Sciatic nerve (tissue), 2 donors: ENCODE measurements around the gene PPP1R12B. TPM values are rescaled to one million over a fixed set of nuclear protein-coding genes. Genes with fewer than 3 reads are reported as not detected.
"Not testable (repeated sequence)": the region's sequence is repeated elsewhere in the genome, so short reads cannot be mapped to it uniquely, and the experiment has no call there.

Experiments
- ATAC-seq: fragments of 200-7000 bp; cut with Tn5 transposase; one replicate; pipeline ENCODE4 v1.9.1; 2020; ENCODE audit warnings: mild to moderate bottlenecking, moderate library complexity
- DNase-seq: peaks from one replicate; pipeline ENCODE4 v3.0.0-alpha.2; 2020; ENCODE audit warnings: low spot score
- intact Hi-C: fragments of 100-400 bp; cut with DNase I; formaldehyde crosslinking; loops from one replicate; pipeline ENCODE4 v1.14.2; 2022
- total RNA-seq: library from RNA; stranded (reverse); fragmentation: NEBNext Ultra II Directional; extraction: Animal tissue kit (Norgen Biotek cat#: 25700); gene quantifications from one replicate; pipeline ENCODE4 v1.2.1, GENCODE V29; 2021
- donor health status: DM: no; HTN: no; CAD: no.
- donor health status: DM: no; HTN: no; CAD: no.

PPP1R12B gene
- total RNA-seq, 1 donor from 2014 or later, result 271 TPM

DNA sequence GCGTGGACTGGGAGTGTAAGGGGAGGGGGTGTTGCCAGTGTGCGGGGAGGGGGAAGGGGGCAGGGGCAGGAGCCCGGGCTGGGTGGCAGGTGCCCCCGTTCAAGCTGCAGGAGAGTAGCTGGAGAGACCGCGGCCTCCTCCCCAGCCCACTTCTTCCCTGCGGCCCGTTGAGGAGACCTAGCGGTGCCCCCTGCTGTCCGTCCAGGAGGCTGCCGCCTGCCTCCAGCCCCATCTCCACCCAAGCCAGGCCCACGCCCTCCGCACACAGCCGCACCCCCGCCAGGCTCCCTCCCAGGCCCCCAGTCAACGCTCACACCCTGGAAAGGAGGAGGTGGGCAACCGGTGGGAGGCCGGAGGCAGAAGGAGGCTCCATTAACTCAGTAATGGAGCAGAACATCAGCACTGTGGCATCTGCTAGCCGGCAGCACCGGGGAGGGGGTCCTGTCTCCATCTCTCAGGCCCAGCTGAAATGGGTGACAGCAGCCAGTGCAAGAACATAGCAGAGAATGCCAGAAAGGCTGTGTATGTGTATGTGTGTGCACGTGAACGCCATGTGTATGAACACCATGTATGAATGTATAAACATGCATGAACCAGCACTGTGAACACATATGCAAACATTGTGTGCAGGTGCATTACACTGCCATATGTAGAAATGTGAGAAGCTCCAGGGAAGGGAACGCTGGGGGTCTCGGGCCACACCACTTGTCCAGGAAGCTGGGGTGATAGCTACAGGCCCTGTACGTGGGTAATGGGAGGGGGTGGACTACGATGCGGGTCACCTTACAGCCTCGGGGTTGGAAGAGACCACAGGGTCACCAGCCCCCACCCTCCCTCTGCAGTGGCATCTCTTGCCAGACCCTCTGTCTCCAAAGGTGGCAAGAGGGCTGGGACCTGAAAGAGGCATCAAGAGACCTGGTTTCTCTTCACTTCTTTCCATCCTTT, 277.2 kb downstream of the PPP1R12B start:
- peak; percentile 87 for ATAC-seq
- DNase-seq, result peak; percentile 82

DNA sequence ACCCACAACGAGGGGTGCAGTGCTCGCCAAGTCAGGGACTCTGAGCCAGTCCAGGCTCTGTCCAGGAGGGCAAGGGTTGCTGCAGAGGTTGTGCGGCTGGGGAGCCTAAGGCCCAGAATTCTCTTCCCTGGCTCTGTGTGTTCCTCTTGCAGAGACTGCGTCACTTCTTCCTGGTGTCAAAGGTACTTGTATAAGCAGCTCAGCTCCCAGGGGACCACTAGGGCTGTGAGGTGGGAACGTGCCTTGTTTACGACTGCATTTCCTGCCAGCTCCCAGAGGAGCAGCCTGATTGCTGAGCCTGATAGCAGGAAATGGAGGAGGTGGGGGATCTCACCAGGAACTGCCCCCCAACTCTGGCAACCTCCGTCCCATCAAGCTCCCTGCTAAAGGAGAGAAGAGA, 278.5 kb downstream of the PPP1R12B start:
- intact Hi-C loops, DNase-seq, ATAC-seq: not testable (repeated sequence)

More for the DNA sequence above, 277.2 kb downstream of the PPP1R12B start:
- intact Hi-C loops, result no loop called here

DNA sequence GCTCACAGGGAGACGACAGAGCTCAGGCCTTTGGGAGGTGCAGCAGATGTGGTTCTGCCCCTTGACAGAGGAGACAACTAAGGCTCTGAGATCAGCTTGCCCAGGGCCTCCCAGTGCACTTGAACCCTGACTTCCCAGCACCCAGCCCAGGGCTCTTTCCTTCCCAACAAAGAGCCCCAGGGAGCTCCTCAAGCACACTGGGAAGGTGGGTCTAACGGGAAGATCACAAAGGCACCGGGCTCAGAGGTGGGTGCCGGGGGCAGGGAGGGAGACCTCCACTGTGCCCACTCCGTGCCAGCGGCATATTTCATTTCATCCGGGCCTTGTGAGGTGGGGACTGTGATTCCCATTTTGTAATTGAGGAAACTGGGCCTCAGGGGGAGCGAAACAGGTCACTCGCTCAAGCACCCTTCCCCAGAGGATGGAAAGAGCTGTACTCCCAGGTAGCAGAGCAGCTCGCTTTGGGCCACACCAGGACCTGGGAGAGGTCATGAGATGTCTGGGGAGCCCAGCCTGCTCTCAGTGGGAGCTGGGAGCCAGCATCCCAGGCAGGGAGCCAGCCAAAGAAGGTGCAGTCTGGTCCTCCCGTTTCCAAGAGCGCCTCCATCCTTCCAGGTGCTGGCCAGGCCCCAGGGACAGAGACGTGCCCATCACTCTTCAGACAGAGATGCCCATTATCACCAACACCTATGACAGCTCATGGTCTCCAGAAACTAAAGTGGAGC, 279.5 kb downstream of the PPP1R12B start:
- intact Hi-C loops, result no loop called here
- no peak for ATAC-seq
- no peak for DNase-seq

DNA sequence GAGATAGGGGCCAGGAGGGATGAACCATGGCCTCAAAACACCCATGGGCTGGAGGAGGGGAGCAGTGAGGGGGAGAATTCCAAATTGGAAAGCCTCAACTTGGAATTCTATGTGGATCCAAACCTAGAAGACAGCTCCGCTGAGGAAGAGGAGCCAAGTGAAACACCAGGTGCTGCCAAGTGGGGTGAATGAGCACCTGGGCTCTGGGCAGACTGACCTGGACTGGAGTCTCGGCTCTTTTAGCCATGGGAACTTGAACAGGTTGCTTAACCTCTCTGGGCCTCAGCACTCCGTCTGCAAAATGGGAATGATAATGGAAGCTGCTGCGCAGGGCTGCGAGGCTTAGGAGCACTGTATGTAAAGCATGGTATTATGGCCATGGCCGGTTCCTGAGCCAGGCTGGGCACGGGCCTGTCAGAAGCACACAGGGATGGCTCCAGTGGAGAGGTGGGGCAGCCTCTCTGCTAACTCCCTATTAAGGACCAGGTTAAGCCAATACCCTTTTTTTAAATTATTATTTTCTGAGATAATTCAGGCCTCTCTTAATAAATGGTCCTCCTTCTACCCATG, 280.2 kb downstream of the PPP1R12B start:
- ATAC-seq (no peak), DNase-seq (no peak)
- intact Hi-C loops, result no loop called here

DNA sequence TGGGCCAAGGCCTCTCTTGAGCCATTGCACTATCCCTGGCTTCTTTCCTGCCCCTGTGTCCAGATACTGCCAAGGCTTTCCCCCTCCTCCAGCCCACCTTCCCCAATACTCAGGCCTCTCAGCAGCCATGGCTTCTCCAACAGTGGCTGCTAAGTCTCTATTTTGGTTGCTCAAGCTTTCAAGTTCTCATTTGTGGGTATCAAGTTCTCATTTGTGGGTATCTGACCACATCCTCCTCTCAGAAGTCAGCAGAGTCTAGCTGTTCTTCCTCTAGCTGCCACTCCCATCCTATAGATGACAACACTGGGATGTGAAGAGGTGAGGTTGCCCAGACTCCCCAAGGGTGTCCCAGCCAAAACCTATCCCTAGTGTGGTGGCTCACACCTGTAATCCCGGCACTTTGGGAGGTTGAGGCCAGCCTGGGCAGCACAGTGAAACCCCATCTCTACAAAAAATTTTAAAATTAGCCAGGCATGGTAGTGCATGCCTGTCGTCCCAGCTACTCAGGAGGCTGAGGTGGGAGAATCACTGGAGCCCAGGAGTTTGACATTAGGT, 280.8 kb downstream of the PPP1R12B start:
- intact Hi-C loops, result not testable (repeated sequence)

DNA sequence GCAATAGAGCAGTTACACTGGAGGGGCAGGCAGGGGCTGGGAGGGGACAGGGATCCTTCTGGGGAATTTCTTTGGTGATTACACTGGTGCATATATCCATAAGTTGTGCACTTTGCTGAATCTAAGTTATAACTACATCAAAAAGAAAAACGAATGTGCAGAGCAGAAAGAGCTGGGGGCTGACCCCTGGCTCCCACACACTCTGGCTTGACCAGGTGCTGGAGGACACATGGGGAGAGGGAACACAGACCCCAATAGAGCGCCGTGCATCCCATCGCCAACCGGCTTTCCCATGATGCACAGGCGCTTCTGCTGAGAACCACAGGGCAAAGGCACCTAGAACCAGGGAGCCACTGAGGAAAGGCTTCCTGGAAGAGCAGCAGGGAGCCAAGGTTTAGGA, 281.6 kb downstream of the PPP1R12B start:
- intact Hi-C loops, ATAC-seq, DNase-seq: not testable (repeated sequence)

More for the DNA sequence above, 280.8 kb downstream of the PPP1R12B start:
- not testable (repeated sequence) for DNase-seq, ATAC-seq

DNA sequence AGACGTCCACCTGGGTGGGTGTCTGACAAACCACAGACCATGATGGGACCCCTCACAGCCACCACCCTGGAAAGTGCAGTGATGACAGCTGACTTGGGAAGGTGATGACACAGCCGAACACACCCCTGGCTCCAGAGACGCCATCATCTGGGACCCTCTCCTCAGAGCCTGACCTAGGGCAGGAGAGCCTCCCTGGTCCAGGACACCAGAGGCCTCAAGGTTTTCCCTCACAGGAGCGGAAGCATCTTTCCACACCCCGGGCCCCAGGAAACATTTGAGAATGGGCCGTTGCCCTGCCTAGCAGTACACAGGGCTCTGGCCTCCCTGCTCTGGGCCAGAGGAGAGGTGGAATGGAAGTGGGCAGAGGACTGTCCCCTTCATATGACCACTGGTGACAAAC, 282.0 kb downstream of the PPP1R12B start:
- intact Hi-C loops, result no loop called here

DNA sequence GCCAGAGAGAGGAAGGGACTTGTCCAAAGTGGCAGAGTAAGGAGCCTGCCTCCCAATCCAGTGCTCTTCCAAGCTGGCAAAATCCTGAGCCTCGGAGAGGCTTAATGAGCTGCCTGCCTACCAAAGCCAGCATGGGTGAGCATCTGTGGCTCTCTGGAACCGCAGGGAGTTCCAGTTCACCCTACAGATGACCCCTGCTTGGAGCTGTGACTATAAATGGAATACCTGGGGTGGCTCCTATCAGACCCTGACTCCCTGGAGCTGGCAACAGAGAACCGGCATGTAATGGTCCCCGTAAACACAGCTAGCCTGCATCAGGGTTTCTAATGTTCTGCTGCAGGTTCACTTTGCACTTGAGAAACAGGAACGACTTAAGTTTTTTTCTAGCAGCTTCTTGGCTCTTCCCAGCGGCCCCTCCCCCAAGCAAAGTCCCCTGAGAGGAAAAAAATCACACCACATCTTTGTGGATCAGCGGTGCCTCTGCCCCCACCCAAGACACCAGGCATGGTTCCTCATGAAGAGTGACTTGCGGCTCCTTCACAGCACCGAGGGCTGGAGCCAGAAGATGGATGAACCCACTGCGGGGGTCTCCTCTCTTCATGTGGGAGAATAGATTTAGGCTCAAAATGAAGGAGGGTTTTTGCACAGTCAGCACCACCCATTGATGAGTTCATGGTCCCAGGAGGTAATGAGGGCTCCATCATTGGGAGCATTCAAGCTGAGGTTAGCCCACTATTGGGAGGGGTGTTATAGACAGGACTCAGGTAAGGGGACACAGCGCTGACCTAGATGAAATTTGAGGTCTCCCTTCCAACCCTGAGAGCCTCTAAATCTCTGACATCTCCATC, 282.8 kb downstream of the PPP1R12B start:
- intact Hi-C loops, result no loop called here
- ATAC-seq (no peak), DNase-seq (no peak)

More for the DNA sequence above, 282.0 kb downstream of the PPP1R12B start:
- DNase-seq (no peak), ATAC-seq (no peak)

DNA sequence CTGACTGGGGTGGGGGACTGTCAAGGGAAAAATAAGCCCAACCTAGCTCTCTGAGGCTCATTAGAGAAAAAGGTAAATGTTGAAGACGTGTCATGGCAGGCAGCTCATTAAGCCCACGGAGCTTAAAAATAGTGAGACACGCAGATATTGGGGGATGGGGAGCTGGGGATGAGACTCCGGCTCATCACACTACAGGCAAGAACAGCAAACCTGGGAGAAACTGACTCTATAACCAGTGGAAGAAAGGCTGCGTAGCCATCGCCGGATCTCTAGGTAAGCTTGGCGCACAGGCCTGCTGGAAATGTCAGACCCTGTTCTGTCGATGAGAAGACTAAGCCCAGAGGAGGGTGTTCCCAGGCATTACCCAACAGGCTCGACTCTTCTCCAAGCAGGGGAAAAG, 283.7 kb downstream of the PPP1R12B start:
- ATAC-seq (no peak), DNase-seq (no peak)
- intact Hi-C loops, result no loop called here

DNA sequence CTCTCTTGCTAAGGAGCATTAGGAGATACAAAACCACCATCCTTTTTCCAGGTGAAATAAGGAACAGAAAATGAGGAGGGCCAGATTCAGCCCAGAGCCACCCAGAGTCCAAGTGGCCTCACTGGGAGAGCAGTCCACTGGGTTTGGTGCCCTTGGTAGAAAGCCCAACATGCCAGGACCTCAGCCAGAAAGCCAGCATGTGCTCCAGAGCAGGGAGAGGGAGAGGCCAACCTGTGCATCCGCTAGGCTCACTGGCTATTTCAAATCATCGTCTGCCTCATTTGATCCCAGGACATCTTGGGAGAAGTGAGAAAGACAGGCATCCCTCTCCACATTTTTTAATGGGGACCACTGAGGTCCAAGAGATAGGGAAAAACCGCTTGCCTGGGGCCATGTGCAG, 287.7 kb downstream of the PPP1R12B start:
- ATAC-seq, intact Hi-C loops, DNase-seq: not testable (repeated sequence)

DNA sequence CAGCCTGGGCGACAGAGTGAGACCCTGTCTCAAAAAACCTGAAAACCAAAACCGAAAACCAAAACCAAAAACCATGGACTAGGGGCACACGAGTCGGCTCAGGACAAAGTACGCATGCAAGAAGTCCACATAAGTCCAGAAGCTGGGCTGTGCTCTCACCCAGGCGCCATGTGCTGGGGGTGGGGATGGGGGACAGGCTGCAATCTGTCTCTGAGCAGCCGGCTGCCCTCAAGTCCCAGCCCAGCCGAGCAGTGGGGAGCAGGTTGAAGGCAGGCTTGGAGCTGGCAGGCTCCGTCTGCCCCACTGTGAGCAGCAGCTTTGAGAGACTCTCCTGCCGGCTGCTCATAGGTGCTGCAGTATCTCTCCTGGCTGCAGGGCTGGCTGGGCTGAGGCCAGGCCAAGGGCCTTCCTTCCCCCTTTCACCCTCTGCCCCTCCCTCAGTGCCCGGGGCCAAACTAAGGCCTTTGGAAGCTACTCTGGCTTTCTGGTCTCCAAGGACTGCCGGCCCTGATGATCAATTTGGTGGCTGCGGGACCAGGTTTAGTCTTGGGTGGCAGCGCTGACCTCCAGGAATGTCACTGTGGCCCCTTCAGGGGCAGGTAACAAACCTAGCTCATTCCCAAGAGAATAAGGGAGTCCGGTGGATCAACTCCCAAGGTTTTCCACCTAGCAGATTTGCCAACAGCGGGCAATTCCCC, 289.0 kb downstream of the PPP1R12B start:
- ATAC-seq, intact Hi-C loops: not testable (repeated sequence)

DNA sequence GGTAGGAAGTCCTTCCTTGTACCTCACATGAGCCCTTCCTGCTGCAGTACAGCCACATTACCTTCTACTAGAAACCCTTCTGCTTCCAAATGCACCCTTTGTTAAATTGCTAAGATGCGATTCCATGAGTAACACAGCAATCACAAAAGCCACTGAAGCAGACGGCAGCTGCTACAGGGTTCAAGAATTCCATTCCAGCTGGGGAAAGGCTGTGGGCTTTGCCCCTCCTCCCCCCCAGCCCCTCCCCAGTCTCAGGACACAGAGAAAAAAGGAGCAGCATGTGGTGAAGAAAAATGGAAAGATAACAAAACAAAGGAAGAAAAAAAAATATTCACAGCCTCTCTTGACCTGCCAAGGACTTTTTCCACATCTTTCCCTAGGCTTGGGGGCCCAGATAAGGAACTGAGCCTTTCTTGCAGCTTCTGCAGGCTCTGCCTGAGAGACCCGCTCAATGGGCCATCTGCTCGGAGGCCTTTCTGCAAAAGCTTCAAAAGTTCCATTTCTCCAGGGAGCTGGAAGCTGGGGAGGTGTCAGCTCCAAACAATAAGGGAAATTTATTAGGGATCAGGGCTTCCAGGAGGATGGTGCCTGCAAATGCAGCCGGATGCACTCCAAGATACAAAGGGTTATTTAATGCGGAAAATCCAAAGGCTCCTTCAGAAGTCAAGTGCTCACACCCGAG, 289.7 kb downstream of the PPP1R12B start:
- intact Hi-C loops, result no loop called here
- ATAC-seq (no peak), DNase-seq (no peak)

More for the DNA sequence above, 289.0 kb downstream of the PPP1R12B start:
- DNase-seq, result not testable (repeated sequence)

DNA sequence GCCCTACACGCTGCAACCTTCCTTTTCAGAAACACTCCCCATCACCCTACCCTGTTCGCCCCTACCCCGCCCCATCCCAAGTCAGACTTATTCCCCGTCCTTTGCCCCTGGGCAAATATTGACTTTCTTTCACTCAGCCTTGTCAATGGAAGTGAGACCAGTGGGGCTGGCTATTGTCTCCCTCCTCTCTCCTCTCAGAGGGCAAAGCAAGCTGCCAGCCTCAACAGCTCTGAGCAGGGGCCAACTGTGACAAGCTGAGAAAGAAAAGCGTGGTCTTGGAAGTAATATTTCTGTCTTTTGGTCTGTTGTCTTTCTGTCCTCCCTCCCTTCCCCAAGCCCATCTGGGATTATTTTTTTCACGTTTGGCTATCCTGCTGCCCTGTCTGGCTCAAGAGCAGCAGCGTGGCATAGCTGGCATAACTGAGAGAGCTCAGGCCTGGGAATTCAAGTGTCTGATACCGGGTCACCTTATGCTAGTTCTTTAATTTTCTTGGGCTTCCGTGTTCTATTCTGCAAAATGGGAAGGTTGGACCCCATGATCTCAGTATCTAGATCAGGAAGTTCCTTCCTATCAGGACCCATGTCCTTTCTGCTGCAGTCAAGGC, 290.3 kb downstream of the PPP1R12B start:
- ATAC-seq, DNase-seq, intact Hi-C loops: not testable (repeated sequence)

DNA sequence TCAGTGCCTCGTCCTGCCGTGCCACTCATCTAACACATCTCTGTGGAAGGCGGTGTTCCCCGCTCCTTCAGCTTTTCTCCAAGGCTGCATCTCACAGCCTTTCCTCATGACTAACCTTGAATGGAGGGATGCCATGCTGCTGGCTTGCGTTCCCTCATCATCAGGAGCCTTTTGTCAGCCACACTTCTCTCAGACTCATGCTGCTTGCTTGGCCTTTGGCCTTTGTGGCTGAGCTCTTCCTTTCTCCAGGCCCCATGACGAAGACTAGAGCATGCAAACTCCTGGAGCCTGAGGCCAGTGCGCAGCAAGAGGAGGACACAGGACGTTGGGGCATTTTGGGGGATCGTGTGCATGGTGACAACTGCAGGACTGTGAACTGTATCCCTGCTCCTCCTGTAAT, 291.0 kb downstream of the PPP1R12B start:
- DNase-seq (no peak), ATAC-seq (no peak)
- intact Hi-C loops, result no loop called here

DNA sequence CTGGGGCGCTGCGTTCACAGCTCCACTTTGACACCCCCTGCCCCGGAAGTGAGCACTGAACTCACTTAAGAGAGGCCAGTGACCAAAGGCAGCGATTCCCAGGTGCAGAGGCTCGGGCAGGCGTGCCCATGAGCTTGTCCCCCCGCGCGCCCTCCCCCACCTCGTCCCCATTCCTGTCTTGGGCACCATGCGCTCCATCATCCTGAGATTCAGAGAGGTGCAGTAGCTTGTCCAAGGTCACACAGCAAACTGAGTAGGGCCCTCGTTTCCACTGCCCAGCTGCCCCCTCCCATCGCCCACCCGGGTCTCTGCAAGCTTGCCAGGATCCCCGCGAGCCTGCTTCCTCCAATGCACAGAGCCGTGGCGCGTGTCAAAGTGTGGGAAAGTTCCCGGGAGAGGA, 293.7 kb downstream of the PPP1R12B start:
- DNase-seq (no peak), ATAC-seq (no peak)
- intact Hi-C loops, result no loop called here
